ENCODE data around the gene PTHLH. TPM values are rescaled to one million over a fixed set of nuclear protein-coding genes. Genes with fewer than 3 reads are reported as not detected.

PTHLH gene
- 10 to 100 TPM in 1 of 2 donors, under 1 TPM in 1; 0.41 to 11.6 TPM for total RNA-seq
- long read RNA-seq, partial matches to known transcripts = 0 of 2 reads
- long read RNA-seq, other reads (novel, unspliced or antisense) = 1 of 2 reads

- ATAC-seq (no peak), DNase-seq (no peak)
- intact Hi-C loops (cut with DNase I) = no loop called here
Measured at GRCh38 chr12:27972721-27973120, at the start of gene PTHLH. Gene PTHLH (minus strand): TSS chr12:27972733. CDS start chr12:27969494, 3,239 bp downstream.

- intact Hi-C loops (cut with DNase I) = no loop called here
Measured at GRCh38 chr12:28021704-28022103, 49.2 kb upstream of the PTHLH start.

GRCh38 chr12:28017873-28018255 lies 45.3 kb upstream of the PTHLH start:
- DNase-seq (no peak), ATAC-seq (no peak)
- intact Hi-C loops (cut with DNase I) = no loop called here

More at GRCh38 chr12:28021704-28022103, 49.2 kb upstream of the PTHLH start:
- no peak for DNase-seq
- ATAC-seq = no peak

- DNase-seq (no peak), ATAC-seq (no peak)
- intact Hi-C loops (cut with DNase I) = no loop called here
Measured at GRCh38 chr12:28017126-28017872, 44.8 kb upstream of the PTHLH start.

GRCh38 chr12:28015165-28015564 lies 42.6 kb upstream of the PTHLH start:
- ATAC-seq = no peak
- intact Hi-C loops (cut with DNase I) = no loop called here
- DNase-seq = no peak

- DNase-seq (no peak), ATAC-seq (no peak)
- intact Hi-C loops (cut with DNase I) = no loop called here
Measured at GRCh38 chr12:28014196-28014595, 41.7 kb upstream of the PTHLH start.

- ATAC-seq = no peak
- intact Hi-C loops (cut with DNase I) = no loop called here
- no peak for DNase-seq
Measured at GRCh38 chr12:28012333-28012918, 39.9 kb upstream of the PTHLH start.

GRCh38 chr12:28010036-28010435 lies 37.5 kb upstream of the PTHLH start:
- intact Hi-C loops (cut with DNase I) = no loop called here
- no peak for ATAC-seq
- DNase-seq = no peak

GRCh38 chr12:27999970-28000369 lies 27.4 kb upstream of the PTHLH start:
- intact Hi-C loops (cut with DNase I) = no loop called here

GRCh38 chr12:27999521-27999920 lies 27.0 kb upstream of the PTHLH start:
- ATAC-seq = no peak
- intact Hi-C loops (cut with DNase I) = no loop called here
- DNase-seq = no peak

More at GRCh38 chr12:27999970-28000369, 27.4 kb upstream of the PTHLH start:
- DNase-seq = no peak
- ATAC-seq = no peak

- ATAC-seq = no peak
- no peak for DNase-seq
- intact Hi-C loops (cut with DNase I) = no loop called here
Measured at GRCh38 chr12:27998658-27999057, 26.1 kb upstream of the PTHLH start.

- intact Hi-C loops (cut with DNase I) = no loop called here
- DNase-seq (no peak), ATAC-seq (no peak)
Measured at GRCh38 chr12:27998170-27998569, 25.6 kb upstream of the PTHLH start.

GRCh38 chr12:27996761-27997160 lies 24.2 kb upstream of the PTHLH start:
- DNase-seq (no peak), ATAC-seq (no peak)
- intact Hi-C loops (cut with DNase I) = no loop called here

GRCh38 chr12:27995406-27995805 lies 22.9 kb upstream of the PTHLH start:
- intact Hi-C loops (cut with DNase I) = no loop called here
- no peak for ATAC-seq
- DNase-seq = no peak

GRCh38 chr12:27988594-27989233 lies 16.2 kb upstream of the PTHLH start:
- no peak for DNase-seq
- intact Hi-C loops (cut with DNase I) = no loop called here
- no peak for ATAC-seq

- intact Hi-C loops (cut with DNase I) = no loop called here
- no peak for ATAC-seq
- DNase-seq = no peak
Measured at GRCh38 chr12:27987331-27987730, 14.8 kb upstream of the PTHLH start.

- DNase-seq (no peak), ATAC-seq (no peak)
- intact Hi-C loops (cut with DNase I) = no loop called here
Measured at GRCh38 chr12:27984275-27984674, 11.7 kb upstream of the PTHLH start.

GRCh38 chr12:27982951-27983350 lies 10.4 kb upstream of the PTHLH start:
- no peak for ATAC-seq
- DNase-seq = no peak
- intact Hi-C loops (cut with DNase I) = no loop called here

GRCh38 chr12:27982385-27982784 lies 9.9 kb upstream of the PTHLH start:
- intact Hi-C loops (cut with DNase I) = no loop called here

GRCh38 chr12:27981874-27982273 lies 9.3 kb upstream of the PTHLH start:
- ATAC-seq = no peak
- no peak for DNase-seq
- intact Hi-C loops (cut with DNase I) = no loop called here

More at GRCh38 chr12:27982385-27982784, 9.9 kb upstream of the PTHLH start:
- ATAC-seq (no peak), DNase-seq (no peak)

All from left cardiac atrium (tissue), 4 donors.